Right lobe of liver (tissue), 4 donors: ENCODE data around the gene ADARB1.

Experiments
- CTCF ChIP-seq, 4 donors: fragments of 200-600 bp in 3 of 4; fragments of 450-650 bp in 1 of 4; IDR thresholded peaks; one replicate each; pipeline versions ENCODE4 v1.5.1 to v1.8.0; 2016 to 2022; ENCODE audit warnings: antibody characterized with exemption in 4 of 4, mild to moderate bottlenecking in 2 of 4
- POLR2A ChIP-seq: fragments of 450-650 bp; IDR thresholded peaks from one replicate; pipeline ENCODE4 v1.6.1; 2017; ENCODE audit warnings: antibody characterized with exemption, mild to moderate bottlenecking
- donor health status: DM: no; HTN: no; CAD: no.
- donor health status: DM: no; HTN: no; CAD: no.
- donor health status: DM: no; HTN: yes; CAD: no.

- TF ChIP-seq CTCF (IDR thresholded peaks at IDR 0.05) (no peak), POLR2A (no peak)
Measured at GRCh38 chr21:45241357-45241756, 167.0 kb downstream of the ADARB1 start.
